HepG2 (cell line): ENCODE data around the gene RPGR.

Source experiments
- ELK4 ChIP-seq: sonication (generic); formaldehyde crosslinking; IDR thresholded peaks from 2 replicates; pipeline ENCODE4 v1.9.0; 2021; ENCODE audit warnings: missing genetic modification reagents, borderline replicate concordance
- ZNF792 ChIP-seq: IDR thresholded peaks from 2 replicates; pipeline ENCODE4 v1.6.1; 2016

GRCh38 chrX:38371641-38372040 lies 44.3 kb upstream of the RPGR start:
- TF ChIP-seq ZNF792 (CRISPR knock-in tag) (no peak), ELK4 (no peak)
